AG04449 (cell line): ENCODE data around the gene PGAP6.

Source experiments
- CTCF ChIA-PET: fragments of 350-600 bp; formaldehyde crosslinking; extraction: SDS; loops from one replicate; lab custom pipeline; 2021; ENCODE audit warnings: antibody characterized with exemption; lab: Yijun Ruan, JAX
- POLR2A ChIA-PET: fragments of 400-600, 350-600 bp; formaldehyde crosslinking; extraction: SDS; loops from one replicate; lab custom pipeline; 2020; ENCODE audit warnings: antibody characterized with exemption, inconsistent platforms; lab: Yijun Ruan, JAX
- DNase-seq: peaks from one replicate; pipeline ENCODE4 v3.0.0-alpha.2; 2010; ENCODE audit warnings: low read depth, low spot score
- H3K4me3 ChIP-seq: 2 replicates; pipeline ENCODE4 v1.5.1; 2011; ENCODE audit warnings: low read depth, mild to moderate bottlenecking, control low read depth, low read length
- CTCF ChIP-seq: IDR thresholded peaks from one replicate; pipeline ENCODE4 v1.5.1; 2011; ENCODE audit warnings: mild to moderate bottlenecking, moderate library complexity, low read length, control low read depth, inconsistent platforms; ENCODE audit not compliant: insufficient read depth; ENCODE audit errors: missing control alignments

The PGAP6 gene

GRCh38 chr16:371515-372301 is 10.1 kb downstream of the PGAP6 start:
- no peak for DNase-seq
- POLR2A ChIA-PET: interaction anchor here (0.6 to 1.6 kb wide), 2 partner anchors 20 to 30 kb away, joined by 3 to 6 read pairs; partner anchors contain the start of gene DECR2

GRCh38 chr16:370979-371514 is 10.7 kb downstream of the PGAP6 start:
- no peak for DNase-seq
- ChIA-PET POLR2A (interaction anchor here (0.6 to 1.6 kb wide), 2 partner anchors 21 to 30 kb away, joined by 3 to 6 read pairs; partner anchors contain the start of gene DECR2), CTCF (interaction anchor here (1.2 to 1.4 kb wide), 2 partner anchors 9 to 189 kb away, joined by 3 to 4 read pairs; no protein-coding TSS in a partner anchor)
- TF ChIP-seq CTCF: no peak
- no peak overlapping the region for H3K4me3 ChIP-seq

More at GRCh38 chr16:371515-372301, 10.1 kb downstream of the PGAP6 start:
- H3K4me3 ChIP-seq: no peak overlapping the region
- no peak for TF ChIP-seq CTCF
- CTCF ChIA-PET: interaction anchor here (1.2 to 1.4 kb wide), 2 partner anchors 10 to 190 kb away, joined by 3 to 4 read pairs; no protein-coding TSS in a partner anchor

GRCh38 chr16:370443-370842 is 11.3 kb downstream of the PGAP6 start, which contains the start of gene MRPL28:
TSS of gene MRPL28 (minus strand) at chr16:370538. CDS start at chr16:370218, 320 bp downstream.
- ChIA-PET POLR2A (interaction anchor here (1.6 kb wide), 1 partner anchor 31 kb away, joined by 6 read pairs; the partner anchor contains the start of gene DECR2), CTCF (interaction anchor here (1.2 kb wide), 1 partner anchor 9 kb away, joined by 4 read pairs; no protein-coding TSS in a partner anchor)
- peak; percentile 82 for DNase-seq
- H3K4me3 ChIP-seq: peak within 1 kb of the TSS; percentile 52
- no peak for TF ChIP-seq CTCF

- DNase-seq: no peak
- peak overlapping the region; percentile 52 for H3K4me3 ChIP-seq
- POLR2A ChIA-PET: interaction anchor here (1.6 kb wide), 1 partner anchor 31 kb away, joined by 6 read pairs; the partner anchor contains the start of gene DECR2
- TF ChIP-seq CTCF: no peak
- CTCF ChIA-PET: interaction anchor here (1.1 to 1.2 kb wide), 2 partner anchors 8 to 263 kb away, joined by 4 read pairs; no protein-coding TSS in a partner anchor
These were observed 11.8 kb downstream of the PGAP6 start for GRCh38 chr16:369866-370436.

- H3K4me3 ChIP-seq: peak overlapping the region; percentile 52
- CTCF ChIA-PET: interaction anchor here (1.1 kb wide), 1 partner anchor 262 kb away, joined by 4 read pairs; no protein-coding TSS in a partner anchor
These were observed 12.4 kb downstream of the PGAP6 start for GRCh38 chr16:369275-369865.

More at GRCh38 chr16:369275-369865, 12.4 kb downstream of the PGAP6 start:
- no peak for TF ChIP-seq CTCF
- POLR2A ChIA-PET: no interaction called here
- DNase-seq: no peak
